ENCODE results near the gene PLA2G4E. TPM values are rescaled to one million over a fixed set of nuclear protein-coding genes. Genes with fewer than 3 reads are reported as not detected.
A peak's percentile ranks its signal among the peaks of the same experiment; 100 is the strongest.

Gene PLA2G4E
- total and polyA plus RNA-seq, 2 of the 13 experiments (the other 11 are each of a cell fraction or from before 2014, with no cell fraction given), result not detected

DNA sequence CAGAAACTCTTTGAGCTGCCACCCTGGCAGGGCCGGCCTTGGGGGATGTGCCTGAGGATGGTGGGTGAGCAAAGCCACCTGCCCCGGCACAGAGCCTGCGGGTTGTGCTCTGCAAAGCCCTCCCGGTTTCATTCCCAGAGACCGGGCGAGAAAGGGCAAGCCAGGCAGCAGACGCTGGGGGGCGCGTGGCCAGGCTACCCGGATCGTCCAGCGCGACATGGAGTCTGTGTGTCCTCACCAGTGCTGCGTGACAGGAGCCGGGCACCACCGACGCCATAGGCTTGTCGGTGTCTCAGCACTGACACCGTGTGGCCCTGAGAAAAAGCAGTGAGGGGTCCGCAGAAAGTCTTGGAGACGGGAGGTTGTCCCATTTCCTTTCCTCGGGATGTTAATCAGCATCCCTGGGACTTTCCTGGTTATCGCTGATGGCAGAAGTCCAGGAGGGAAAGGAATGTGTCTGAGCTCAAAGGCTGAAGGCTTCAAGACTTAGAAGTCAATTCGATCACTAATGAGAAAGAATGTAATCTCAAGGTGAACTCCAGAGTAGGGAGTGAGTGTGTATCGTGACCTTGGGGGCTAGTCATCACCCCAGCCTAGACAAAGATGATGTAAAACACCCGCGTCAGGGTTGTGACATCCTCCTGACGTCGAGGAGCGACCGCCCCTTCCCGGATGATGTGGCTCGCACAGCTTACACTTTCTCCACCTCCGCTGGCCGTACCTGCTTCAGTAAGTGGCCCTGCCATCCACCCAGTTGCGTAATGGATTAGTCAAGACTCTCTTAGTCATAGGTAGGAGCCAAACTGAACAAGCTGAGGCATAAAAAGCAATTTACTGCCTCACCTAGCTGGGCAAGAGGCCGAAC lies 36.3 kb upstream of the PLA2G4E start (continued):
- TF ChIP-seq RARA (CRISPR knock-in tag; IDR thresholded peaks at IDR 0.05) (no peak), TCF7 (IDR thresholded peaks at IDR 0.05; ENCODE audit: low read depth) (no peak), SP4 (CRISPR knock-in tag; IDR thresholded peaks at IDR 0.05) (no peak), ZNF782 (CRISPR knock-in tag; IDR thresholded peaks at IDR 0.05; ENCODE audit: borderline replicate concordance) (no peak; the same call in 1 of the 2 replicates), ZBTB21 (CRISPR knock-in tag; IDR thresholded peaks at IDR 0.05) (peak; percentile 87), NONO (IDR thresholded peaks at IDR 0.05) (no peak), NONO (CRISPR knock-in tag; conservative IDR thresholded peaks at IDR 0.05) (peak; percentile 45; the same call in 1 of the 2 replicates), SMARCC2 (IDR thresholded peaks at IDR 0.05) (no peak), WIZ (CRISPR knock-in tag; IDR thresholded peaks at IDR 0.05) (peak; percentile 67; the same call in 1 of the 2 replicates), CC2D1A (CRISPR knock-in tag; IDR thresholded peaks at IDR 0.05) (no peak), JDP2 (CRISPR knock-in tag; IDR thresholded peaks at IDR 0.05; ENCODE audit: borderline replicate concordance) (no peak), ZMYM2 (CRISPR knock-in tag; IDR thresholded peaks at IDR 0.05) (no peak)
- TF ChIP-seq, protein P1, sequence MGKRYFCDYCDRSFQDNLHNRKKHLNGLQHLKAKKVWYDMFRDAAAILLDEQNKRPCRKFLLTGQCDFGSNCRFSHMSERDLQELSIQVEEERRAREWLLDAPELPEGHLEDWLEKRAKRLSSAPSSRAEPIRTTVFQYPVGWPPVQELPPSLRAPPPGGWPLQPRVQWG (CRISPR knock-in tag; IDR thresholded peaks at IDR 0.05; ENCODE audit: borderline replicate concordance, low read depth), result no peak
- TF ChIP-seq, protein P2, sequence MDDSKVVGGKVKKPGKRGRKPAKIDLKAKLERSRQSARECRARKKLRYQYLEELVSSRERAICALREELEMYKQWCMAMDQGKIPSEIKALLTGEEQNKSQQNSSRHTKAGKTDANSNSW (CRISPR knock-in tag; IDR thresholded peaks at IDR 0.05; ENCODE audit: borderline replicate concordance), result no peak
- TF ChIP-seq, protein P3, sequence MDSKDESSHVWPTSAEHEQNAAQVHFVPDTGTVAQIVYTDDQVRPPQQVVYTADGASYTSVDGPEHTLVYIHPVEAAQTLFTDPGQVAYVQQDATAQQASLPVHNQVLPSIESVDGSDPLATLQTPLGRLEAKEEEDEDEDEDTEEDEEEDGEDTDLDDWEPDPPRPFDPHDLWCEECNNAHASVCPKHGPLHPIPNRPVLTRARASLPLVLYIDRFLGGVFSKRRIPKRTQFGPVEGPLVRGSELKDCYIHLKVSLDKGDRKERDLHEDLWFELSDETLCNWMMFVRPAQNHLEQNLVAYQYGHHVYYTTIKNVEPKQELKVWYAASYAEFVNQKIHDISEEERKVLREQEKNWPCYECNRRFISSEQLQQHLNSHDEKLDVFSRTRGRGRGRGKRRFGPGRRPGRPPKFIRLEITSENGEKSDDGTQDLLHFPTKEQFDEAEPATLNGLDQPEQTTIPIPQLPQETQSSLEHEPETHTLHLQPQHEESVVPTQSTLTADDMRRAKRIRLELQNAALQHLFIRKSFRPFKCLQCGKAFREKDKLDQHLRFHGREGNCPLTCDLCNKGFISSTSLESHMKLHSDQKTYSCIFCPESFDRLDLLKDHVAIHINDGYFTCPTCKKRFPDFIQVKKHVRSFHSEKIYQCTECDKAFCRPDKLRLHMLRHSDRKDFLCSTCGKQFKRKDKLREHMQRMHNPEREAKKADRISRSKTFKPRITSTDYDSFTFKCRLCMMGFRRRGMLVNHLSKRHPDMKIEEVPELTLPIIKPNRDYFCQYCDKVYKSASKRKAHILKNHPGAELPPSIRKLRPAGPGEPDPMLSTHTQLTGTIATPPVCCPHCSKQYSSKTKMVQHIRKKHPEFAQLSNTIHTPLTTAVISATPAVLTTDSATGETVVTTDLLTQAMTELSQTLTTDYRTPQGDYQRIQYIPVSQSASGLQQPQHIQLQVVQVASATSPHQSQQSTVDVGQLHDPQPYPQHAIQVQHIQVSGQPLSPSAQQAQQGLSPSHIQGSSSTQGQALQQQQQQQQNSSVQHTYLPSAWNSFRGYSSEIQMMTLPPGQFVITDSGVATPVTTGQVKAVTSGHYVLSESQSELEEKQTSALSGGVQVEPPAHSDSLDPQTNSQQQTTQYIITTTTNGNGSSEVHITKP (CRISPR knock-in tag; IDR thresholded peaks at IDR 0.05; ENCODE audit: low read depth), result no peak
- TF ChIP-seq, protein P4, sequence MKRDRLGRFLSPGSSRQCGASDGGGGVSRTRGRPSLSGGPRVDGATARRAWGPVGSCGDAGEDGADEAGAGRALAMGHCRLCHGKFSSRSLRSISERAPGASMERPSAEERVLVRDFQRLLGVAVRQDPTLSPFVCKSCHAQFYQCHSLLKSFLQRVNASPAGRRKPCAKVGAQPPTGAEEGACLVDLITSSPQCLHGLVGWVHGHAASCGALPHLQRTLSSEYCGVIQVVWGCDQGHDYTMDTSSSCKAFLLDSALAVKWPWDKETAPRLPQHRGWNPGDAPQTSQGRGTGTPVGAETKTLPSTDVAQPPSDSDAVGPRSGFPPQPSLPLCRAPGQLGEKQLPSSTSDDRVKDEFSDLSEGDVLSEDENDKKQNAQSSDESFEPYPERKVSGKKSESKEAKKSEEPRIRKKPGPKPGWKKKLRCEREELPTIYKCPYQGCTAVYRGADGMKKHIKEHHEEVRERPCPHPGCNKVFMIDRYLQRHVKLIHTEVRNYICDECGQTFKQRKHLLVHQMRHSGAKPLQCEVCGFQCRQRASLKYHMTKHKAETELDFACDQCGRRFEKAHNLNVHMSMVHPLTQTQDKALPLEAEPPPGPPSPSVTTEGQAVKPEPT (CRISPR knock-in tag; IDR thresholded peaks at IDR 0.05; ENCODE audit: low read depth), result no peak
- TF ChIP-seq, protein P5, sequence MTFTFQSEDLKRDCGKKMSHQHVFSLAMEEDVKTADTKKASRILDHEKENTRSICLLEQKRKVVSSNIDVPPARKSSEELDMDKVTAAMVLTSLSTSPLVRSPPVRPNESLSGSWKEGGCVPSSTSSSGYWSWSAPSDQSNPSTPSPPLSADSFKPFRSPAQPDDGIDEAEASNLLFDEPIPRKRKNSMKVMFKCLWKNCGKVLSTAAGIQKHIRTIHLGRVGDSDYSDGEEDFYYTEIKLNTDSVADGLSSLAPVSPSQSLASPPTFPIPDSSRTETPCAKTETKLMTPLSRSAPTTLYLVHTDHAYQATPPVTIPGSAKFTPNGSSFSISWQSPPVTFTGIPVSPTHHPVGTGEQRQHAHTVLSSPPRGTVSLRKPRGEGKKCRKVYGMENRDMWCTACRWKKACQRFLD (CRISPR knock-in tag; IDR thresholded peaks at IDR 0.05; ENCODE audit: borderline replicate concordance), result no peak
- TF ChIP-seq, protein P6, sequence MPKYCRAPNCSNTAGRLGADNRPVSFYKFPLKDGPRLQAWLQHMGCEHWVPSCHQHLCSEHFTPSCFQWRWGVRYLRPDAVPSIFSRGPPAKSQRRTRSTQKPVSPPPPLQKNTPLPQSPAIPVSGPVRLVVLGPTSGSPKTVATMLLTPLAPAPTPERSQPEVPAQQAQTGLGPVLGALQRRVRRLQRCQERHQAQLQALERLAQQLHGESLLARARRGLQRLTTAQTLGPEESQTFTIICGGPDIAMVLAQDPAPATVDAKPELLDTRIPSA (CRISPR knock-in tag; IDR thresholded peaks at IDR 0.05; ENCODE audit: borderline replicate concordance), result no peak
- TF ChIP-seq, protein P7, sequence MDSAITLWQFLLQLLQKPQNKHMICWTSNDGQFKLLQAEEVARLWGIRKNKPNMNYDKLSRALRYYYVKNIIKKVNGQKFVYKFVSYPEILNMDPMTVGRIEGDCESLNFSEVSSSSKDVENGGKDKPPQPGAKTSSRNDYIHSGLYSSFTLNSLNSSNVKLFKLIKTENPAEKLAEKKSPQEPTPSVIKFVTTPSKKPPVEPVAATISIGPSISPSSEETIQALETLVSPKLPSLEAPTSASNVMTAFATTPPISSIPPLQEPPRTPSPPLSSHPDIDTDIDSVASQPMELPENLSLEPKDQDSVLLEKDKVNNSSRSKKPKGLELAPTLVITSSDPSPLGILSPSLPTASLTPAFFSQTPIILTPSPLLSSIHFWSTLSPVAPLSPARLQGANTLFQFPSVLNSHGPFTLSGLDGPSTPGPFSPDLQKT (CRISPR knock-in tag; IDR thresholded peaks at IDR 0.05; ENCODE audit: borderline replicate concordance), result no peak

Data from HepG2 (cell line).